GM12873 (cell line): Measurements from ENCODE around the gene NTM.

Experiments used
- TF ChIP-seq, protein P1 (sequence below): IDR thresholded peaks from 2 replicates; pipeline ENCODE4 v1.5.1; 2012; ENCODE audit warnings: low read depth, mild to moderate bottlenecking, moderate library complexity, low read length, control low read depth; ENCODE audit not compliant: insufficient read depth; ENCODE audit errors: missing control alignments

NTM gene

DNA sequence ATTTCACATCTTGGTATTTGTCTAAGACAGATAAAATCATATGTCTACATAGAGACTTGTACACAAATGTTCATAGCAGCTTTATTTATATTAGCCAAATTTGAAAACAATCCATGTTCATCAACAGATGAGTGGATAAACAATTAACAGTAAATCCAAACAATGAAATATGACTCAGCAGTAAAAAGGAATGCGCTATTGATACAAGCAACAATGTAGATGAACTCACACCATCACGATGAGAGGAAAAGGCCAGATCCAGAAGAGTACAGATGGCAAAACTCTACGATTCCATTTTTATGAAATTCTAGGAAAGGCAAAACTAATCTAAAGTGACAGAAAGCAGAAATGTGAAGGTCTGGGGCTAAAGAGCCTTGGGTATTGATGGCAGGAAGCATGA lies 384.3 kb downstream of the NTM start:
- TF ChIP-seq, protein P1, sequence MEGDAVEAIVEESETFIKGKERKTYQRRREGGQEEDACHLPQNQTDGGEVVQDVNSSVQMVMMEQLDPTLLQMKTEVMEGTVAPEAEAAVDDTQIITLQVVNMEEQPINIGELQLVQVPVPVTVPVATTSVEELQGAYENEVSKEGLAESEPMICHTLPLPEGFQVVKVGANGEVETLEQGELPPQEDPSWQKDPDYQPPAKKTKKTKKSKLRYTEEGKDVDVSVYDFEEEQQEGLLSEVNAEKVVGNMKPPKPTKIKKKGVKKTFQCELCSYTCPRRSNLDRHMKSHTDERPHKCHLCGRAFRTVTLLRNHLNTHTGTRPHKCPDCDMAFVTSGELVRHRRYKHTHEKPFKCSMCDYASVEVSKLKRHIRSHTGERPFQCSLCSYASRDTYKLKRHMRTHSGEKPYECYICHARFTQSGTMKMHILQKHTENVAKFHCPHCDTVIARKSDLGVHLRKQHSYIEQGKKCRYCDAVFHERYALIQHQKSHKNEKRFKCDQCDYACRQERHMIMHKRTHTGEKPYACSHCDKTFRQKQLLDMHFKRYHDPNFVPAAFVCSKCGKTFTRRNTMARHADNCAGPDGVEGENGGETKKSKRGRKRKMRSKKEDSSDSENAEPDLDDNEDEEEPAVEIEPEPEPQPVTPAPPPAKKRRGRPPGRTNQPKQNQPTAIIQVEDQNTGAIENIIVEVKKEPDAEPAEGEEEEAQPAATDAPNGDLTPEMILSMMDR = no peak

DNA sequence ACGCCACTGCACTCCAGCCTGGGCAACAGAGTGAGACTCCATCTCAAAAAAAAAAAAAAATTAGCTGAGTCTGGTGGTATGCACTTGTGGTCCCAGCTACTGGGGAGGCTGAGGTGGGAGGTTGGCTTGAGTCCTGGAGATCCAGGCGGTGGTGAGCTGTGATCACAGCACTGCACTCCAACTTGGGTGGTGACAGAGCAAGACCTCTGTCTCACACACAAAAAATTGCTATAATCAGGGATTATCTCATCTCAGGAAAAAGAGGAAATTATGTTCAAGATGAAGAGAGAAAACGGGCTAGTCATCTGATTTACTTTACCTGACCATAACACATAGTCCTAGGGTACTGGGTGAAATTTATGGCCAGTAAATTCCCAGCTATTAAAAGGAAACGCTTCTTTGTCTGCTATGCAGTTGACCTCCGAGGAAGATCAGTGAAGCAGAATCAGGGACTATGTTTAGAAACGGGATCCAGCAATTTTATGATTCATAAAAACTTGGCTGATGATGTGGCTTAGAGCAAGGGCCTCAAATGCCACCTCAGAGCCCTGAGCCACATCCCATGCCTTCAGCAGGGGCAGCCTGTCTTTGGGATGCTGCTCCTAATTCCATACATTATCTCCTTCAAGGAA lies 386.2 kb downstream of the NTM start:
- TF ChIP-seq, protein P1 = no peak

DNA sequence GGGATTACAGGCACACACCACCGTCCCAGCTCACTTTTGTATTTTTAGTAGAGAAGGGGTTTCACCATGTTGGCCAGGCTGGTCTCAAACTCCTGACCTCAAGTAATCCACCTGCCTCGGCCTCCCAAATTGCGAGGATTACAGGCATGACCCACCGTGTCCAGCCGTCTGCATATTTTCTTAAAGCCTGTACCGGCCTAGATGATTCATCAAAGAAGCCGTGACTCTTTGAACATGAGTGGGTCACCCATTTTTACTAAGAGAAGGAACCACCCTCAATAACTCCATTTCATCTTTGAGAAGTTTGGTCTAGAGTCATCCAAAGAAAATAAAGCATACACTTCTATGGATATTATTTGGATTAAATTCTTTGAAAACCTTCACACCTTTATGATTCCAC lies 388.3 kb downstream of the NTM start:
- TF ChIP-seq, protein P1 = no peak

DNA sequence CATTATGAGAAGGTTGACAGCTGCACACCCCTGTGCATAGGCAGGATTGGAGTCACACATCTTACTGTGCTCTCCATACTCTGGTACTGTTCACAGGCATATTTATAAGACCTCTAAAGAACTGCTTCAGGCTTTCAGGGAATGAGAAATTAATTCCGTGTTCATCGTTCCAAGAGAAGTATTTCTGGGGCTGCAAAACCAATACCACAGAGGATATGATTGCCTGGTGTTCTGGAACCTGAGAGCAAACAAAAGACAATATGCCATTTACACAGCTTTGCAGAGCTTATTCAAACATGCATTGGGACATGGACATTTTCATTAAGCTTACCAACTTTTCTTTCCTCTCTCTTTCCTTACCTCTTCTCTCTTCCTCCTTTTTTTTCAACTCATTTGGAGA lies 388.7 kb downstream of the NTM start:
- TF ChIP-seq, protein P1 = no peak

DNA sequence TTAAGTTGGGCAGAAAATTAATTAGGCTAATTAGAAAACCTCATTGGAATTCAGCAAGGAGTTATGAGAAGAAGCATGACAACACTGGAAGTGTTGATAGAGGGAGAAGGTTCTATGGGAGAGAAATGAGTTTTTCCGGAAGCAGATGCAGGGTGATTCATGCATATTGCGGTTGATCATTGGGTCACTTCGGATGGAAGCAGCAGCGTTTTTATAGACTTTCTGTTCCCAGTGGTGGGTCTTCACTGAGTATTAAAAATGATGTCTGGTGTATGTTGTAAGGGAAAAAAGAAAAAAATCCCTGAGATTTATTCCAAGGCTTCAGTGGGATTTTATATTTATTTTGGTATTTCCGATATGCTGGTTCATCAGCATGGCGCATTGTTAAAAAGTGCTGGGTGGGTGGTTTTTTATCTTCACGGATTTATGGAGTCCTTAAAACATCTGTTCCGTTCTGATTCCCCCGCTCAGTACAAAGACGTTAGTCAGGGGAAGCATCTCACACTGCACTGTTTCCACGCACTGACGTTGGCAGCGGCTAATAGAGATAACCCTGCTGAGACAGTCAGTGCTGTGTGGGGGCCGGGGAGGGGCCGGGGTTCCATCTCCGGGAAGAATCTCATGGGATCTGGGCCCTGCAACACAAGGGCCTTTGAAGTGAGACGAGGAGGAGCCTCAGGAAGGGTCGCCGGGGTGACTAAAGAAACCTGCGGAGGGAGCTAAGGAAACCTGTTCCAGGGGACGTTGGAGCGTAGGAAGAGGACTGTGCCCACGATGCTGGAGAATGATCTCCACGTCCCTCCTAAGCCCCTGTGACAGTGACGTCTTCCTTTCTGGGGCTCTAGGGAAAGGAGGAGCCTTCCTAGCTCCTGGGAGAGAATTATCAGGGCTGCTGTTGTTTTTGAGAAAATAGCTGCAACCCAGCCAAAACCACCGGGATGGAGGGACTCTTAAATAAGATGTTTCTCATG lies 390.0 kb downstream of the NTM start:
- TF ChIP-seq, protein P1 = no peak

DNA sequence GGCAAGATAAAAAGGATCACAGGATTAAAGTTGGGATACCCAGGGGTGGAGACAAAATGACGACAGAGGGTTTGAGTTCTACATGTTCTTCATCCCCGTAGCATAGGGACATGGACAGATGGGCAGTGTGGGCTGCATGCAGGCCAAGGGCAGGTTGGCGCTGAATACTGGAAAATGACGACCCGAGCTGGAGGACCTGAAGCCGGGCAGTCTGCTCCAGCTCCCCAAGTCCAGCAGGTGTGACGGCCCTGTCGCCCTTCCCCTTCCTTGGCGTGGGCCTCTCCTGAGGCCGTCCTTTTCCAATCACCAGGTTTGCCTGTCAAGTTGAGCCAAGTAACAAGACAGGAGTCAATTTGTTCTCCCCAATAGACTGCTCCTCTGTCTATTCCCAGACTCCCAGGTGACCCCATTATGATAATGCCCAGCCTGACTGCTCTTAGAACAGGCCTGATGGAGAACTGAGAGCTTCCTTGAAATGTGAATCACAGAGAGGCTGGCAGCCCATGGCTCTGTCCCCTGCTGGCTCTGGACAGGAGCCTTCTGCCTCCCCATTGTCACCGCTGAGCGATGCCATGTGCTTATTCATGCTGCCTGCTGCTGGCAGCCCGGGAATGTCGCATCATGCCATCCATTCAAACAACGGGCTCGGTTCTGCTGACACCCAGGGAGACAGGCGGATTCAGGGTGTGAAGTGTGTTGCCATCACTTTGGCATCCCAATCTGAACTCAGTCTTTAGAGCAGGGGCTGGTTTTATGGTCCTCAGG lies 392.1 kb downstream of the NTM start:
- TF ChIP-seq, protein P1 = no peak
